Sciatic nerve (tissue), 2 donors: Measurements from ENCODE around the gene MIA3. TPM values are rescaled to one million over a fixed set of nuclear protein-coding genes. Genes with fewer than 3 reads are reported as not detected.
A peak's percentile ranks its signal among the peaks of the same experiment; 100 is the strongest.
"Not testable (repeated sequence)": the region's sequence is repeated elsewhere in the genome, so short reads cannot be mapped to it uniquely, and the experiment has no call there.

Experiments used
- ATAC-seq: fragments of 200-7000 bp; cut with Tn5 transposase; one replicate; pipeline ENCODE4 v1.9.1; 2020; ENCODE audit warnings: mild to moderate bottlenecking, moderate library complexity
- DNase-seq: peaks from one replicate; pipeline ENCODE4 v3.0.0-alpha.2; 2020; ENCODE audit warnings: low spot score
- intact Hi-C: fragments of 100-400 bp; cut with DNase I; formaldehyde crosslinking; loops from one replicate; pipeline ENCODE4 v1.14.2; 2022
- total RNA-seq: library from RNA; stranded (reverse); fragmentation: NEBNext Ultra II Directional; extraction: Animal tissue kit (Norgen Biotek cat#: 25700); gene quantifications from one replicate; pipeline ENCODE4 v1.2.1, GENCODE V29; 2021
- donor health status: DM: no; HTN: no; CAD: no.
- donor health status: DM: no; HTN: no; CAD: no.

Gene MIA3, protein sequence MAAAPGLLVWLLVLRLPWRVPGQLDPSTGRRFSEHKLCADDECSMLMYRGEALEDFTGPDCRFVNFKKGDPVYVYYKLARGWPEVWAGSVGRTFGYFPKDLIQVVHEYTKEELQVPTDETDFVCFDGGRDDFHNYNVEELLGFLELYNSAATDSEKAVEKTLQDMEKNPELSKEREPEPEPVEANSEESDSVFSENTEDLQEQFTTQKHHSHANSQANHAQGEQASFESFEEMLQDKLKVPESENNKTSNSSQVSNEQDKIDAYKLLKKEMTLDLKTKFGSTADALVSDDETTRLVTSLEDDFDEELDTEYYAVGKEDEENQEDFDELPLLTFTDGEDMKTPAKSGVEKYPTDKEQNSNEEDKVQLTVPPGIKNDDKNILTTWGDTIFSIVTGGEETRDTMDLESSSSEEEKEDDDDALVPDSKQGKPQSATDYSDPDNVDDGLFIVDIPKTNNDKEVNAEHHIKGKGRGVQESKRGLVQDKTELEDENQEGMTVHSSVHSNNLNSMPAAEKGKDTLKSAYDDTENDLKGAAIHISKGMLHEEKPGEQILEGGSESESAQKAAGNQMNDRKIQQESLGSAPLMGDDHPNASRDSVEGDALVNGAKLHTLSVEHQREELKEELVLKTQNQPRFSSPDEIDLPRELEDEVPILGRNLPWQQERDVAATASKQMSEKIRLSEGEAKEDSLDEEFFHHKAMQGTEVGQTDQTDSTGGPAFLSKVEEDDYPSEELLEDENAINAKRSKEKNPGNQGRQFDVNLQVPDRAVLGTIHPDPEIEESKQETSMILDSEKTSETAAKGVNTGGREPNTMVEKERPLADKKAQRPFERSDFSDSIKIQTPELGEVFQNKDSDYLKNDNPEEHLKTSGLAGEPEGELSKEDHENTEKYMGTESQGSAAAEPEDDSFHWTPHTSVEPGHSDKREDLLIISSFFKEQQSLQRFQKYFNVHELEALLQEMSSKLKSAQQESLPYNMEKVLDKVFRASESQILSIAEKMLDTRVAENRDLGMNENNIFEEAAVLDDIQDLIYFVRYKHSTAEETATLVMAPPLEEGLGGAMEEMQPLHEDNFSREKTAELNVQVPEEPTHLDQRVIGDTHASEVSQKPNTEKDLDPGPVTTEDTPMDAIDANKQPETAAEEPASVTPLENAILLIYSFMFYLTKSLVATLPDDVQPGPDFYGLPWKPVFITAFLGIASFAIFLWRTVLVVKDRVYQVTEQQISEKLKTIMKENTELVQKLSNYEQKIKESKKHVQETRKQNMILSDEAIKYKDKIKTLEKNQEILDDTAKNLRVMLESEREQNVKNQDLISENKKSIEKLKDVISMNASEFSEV (N-terminal part only)
- 58.1 TPM for total RNA-seq

- intact Hi-C loops = no loop called here
These were observed at the start of gene MIA3 for GRCh38 chr1:222618001-222618879. MIA3 (plus strand) TSS chr1:222618097; CDS start chr1:222618111, 14 bp downstream.

DNA sequence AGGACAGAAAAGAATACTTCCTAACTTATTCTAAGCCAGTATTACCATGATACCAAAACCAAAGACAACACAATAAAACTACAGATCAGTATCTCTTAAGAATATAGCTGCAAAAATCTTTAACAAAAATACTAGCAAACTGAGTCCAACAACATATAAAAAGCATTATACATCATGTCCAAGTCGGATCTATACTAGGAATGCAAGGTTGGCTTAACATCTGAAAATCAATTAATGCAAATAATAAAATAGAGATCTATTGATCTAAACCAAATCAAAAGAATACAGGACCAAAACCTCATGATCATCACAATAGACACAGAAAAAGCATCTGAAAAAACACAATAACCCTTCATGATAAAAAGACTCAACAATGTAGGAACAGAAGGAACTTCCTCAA is 47.1 kb upstream of the MIA3 start:
- no peak for DNase-seq
- intact Hi-C loops = loop anchor here (5.0 kb wide), 1 partner anchor 1114 kb away; no protein-coding TSS in a partner anchor
- no peak for ATAC-seq

More at GRCh38 chr1:222618001-222618879, at the start of gene MIA3:
- peak; percentile 92 for DNase-seq
- peak; percentile 78 for ATAC-seq

DNA sequence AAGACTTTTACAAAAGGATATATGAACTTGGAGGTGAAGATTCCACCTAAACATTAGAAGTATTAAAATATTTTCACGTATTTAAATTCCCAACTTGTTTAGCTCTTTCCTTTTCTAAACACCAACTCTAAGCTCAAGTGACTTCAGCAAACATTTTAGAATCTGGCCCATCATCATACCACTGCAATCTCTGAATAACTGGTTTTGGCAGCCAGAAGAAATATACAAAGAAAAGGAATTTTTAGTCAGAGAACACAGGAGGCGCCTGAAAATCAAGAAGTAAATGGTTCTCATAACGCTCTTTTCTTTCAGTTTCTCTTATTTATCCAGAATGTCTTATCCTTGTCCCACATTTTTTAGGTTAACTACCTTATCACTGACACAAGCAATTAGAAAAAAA is 38.6 kb upstream of the MIA3 start:
- intact Hi-C loops = no loop called here
- ATAC-seq = no peak
- DNase-seq = no peak

DNA sequence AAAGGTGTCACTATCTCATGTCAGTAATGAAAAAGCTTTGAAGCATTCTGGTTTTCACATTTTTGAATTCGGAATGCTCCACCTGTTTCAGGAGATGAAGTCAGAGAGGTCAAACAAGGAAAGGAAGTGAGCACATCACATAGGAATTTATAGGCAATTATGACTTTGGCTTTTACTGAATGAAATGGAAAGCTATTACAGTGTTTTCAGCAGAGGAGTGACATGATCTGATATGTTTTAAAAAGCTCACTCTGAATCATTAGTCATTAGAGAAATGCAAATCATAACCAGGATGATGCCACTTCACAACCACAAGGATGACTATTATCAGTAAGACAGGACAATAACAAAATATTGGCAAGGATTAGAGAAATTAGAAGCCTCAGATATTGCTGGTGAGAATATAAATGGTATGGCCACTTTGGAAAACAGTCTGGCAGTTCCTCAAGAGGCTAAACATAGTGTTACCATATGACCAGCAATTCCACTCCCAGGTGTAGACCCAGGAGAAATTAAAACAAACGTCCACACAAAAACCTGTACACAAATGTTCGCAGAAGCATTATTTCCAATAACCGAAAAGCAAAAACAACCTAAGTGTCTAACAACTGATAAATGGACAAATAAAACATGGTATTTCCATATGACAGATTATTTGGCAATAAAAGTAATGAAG is 35.7 kb upstream of the MIA3 start:
- DNase-seq (no peak), ATAC-seq (no peak)
- intact Hi-C loops = no loop called here

DNA sequence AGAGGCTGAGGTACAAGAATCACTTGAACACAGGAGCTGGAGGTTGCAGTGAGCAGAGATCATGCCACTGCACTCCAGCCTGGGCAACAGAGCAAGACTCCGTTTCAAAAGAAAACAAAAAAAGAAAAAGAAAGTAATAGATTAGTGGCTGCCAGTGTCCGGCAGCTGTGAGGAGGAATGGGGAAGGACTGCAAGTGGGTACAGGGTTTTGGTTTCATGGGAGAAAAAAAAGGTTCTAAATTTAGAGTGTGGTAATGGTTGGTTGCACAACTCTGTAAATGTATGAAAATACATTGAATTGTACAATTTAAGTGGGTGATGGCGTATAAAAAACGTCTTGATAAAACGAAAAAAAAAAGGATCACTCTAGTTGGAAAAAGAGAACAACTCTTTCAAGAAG is 34.8 kb upstream of the MIA3 start:
- ATAC-seq (no peak), DNase-seq (no peak)
- intact Hi-C loops = no loop called here

DNA sequence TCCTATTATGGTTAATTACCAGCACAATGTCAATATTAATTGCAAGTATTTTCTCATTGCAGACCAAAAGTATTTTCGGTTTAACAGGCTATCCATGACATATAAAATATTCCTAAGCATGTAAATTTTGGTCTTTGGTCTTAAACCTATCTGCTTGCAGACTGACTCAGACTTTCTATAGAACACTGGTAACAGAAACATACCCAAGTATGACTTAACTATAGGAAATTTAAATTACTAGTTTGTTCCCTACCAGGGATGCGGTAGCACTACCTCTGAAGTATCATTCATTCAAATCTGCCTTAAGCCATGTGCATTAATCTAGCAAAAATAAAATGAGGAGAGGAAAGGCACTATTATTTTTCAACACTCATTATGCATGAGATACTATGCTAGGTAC is 31.1 kb upstream of the MIA3 start:
- intact Hi-C loops = no loop called here
- ATAC-seq = no peak
- no peak for DNase-seq

DNA sequence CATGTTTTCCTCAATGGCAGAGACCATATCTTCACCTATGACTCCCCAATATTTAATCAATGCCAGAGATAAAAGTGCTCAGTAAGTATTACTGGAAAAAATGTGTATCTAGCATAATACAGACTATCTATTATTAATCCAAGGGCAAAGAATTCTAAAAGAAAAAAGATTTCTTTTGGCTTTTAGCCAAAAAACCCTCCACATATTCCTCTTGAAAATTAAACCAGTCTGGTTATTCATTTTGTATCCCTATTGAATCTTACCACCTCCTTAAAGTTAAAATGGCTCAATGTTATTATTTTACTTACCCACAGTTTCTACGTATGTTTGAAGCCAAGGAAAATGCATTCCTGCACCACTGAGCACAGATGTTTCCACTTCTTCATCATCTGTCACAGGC is 29.8 kb upstream of the MIA3 start:
- intact Hi-C loops = no loop called here
- no peak for DNase-seq
- ATAC-seq = no peak

DNA sequence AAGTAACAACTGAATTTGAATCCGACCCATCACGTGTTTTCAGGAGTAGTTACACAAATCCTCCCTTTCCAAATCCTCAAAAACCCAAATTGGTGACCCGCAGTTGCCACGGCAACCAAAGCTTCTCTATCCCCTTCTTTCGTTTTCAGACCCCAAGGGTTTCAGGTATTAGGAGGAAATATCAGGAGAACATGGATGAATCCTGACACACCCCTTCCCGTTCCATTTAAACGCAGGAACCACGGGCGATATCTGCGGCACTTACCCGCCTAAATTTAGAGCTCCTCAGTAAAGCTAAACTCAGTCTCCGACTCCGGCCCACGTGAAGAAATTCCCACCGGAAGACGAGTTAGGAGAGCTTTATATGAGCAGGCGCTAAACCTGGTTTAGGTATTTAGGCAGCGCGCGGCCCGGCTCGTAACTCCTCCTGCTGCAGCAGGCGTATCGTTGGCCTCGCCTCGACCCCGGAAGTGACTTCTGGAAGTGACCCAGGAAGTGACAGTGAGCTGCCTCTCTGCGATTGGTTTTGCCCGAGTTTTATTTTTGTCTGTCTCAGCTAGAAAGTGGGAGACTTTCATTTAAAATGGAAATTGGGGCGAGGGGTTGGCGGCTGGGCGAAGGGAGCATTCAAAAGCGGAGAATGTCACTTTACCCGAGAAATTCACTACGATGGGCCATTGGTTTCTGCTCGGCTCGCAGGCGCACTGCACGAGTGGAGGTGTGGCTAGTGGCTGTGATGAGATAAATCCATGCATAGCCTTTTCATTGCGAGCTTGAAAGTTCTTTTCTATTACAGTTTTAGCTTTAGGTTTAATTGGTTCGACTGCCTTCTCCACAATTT is 28.2 kb upstream of the MIA3 start, which contains the start of gene TAF1A:
TSS of gene TAF1A (minus strand) at position 472 of the 841 bp plus-strand sequence.
- intact Hi-C loops = no loop called here
- DNase-seq (peak; percentile 92), ATAC-seq (peak; percentile 98)

DNA sequence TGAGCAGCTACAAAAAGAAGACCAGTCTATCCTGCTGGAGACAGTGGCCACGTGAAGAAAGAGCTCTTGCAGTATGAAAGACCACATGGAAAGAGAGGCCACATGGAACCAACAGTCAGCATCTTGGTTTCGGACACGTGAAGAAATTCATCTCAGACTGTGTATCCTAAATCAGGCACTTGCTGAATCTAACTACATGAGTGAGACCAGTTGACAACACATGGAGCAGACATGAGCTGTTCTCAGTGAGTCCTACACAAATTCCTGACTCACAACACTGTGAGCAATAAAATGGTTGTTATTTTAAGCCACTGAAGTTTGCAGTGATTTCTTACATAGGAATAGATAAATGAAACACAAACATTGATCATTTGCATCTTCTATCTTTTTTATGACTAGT is 25.7 kb upstream of the MIA3 start:
- no peak for DNase-seq
- intact Hi-C loops = no loop called here
- no peak for ATAC-seq

DNA sequence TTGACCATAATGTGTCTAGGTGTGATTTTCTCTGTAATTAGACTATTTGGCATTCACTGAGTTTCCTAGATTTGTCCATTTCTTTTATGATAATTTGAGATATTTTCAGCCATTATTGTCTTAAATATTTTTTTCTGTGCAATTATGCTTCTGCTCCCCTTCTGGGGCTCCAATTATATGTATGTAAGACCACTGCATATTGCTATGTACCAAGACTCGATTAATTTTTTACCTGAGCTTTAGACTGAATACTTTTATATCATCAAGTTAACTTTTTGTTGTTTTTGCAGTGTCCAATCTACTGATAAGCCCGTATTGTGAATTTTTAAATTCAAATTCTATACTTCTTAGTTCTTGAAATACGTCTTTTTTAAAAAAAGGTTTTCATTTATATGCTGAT is 23.1 kb upstream of the MIA3 start:
- ATAC-seq (no peak), DNase-seq (no peak)
- intact Hi-C loops = no loop called here

- intact Hi-C loops = no loop called here
- DNase-seq = no peak
- no peak for ATAC-seq
These were observed 21.2 kb upstream of the MIA3 start for GRCh38 chr1:222596696-222597095.

GRCh38 chr1:222600281-222600680 is 17.6 kb upstream of the MIA3 start:
- ATAC-seq = no peak
- intact Hi-C loops = no loop called here
- no peak for DNase-seq

- intact Hi-C loops = no loop called here
- no peak for ATAC-seq
- no peak for DNase-seq
These were observed 16.6 kb upstream of the MIA3 start for GRCh38 chr1:222601257-222601656.

DNA sequence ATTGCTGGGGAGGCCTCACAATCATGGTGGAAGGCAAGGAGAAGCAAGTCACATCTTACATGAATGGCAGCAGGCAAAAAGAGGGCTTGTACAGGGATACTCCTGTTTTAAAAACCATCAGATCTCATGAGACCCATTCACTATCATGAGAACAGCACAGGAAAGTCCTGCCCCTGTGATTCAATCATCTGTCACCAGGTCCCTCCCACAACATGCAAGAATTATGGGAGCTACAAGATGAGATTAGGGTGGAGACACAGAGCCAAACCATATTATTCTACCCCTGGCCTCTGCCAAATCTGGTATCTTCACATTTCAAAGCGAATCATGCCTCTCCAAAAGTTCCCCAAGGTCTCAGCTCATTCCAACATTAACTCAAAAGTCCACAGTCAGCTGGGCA is 11.1 kb upstream of the MIA3 start:
- DNase-seq = no peak
- intact Hi-C loops = no loop called here
- no peak for ATAC-seq

GRCh38 chr1:222609111-222609510 is 8.8 kb upstream of the MIA3 start:
- ATAC-seq, DNase-seq: not testable (repeated sequence)

GRCh38 chr1:222610728-222611127 is 7.2 kb upstream of the MIA3 start:
- ATAC-seq (no peak), DNase-seq (no peak)
- intact Hi-C loops = no loop called here

More at GRCh38 chr1:222609111-222609510, 8.8 kb upstream of the MIA3 start:
- intact Hi-C loops = not testable (repeated sequence)

DNA sequence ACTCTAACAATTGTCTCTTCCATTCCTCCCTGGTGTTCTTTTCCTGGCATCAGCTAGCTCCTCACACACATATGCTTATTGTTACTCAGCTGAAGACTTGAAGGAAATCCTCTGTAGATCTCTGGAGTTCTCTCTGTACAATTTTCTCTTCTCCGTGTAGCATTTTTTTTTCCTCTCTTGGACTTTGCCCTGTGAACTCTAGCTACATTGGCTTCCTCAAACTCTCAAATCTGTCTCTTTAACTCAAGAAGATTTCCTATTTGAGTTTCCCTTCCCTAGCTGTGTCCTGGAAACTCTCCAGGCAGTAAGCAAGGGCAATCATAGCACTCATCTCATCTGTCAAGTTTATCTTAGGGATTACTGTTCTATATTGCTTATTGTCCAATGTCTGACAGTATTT is 4.3 kb upstream of the MIA3 start:
- no peak for DNase-seq
- ATAC-seq = no peak
- intact Hi-C loops = no loop called here
